GM21717 (cell line): ENCODE data around the gene MARF1.
"Not testable (repeated sequence)": the region's sequence is repeated elsewhere in the genome, so short reads cannot be mapped to it uniquely, and the experiment has no call there.

Source experiments
- ATAC-seq: cut with Tn5 transposase; IDR thresholded peaks from one replicate; pipeline ENCODE4 v1.9.1; 2021; ENCODE audit warnings: mild to moderate bottlenecking, moderate library complexity; ENCODE audit not compliant: unreplicated experiment

Gene MARF1

DNA sequence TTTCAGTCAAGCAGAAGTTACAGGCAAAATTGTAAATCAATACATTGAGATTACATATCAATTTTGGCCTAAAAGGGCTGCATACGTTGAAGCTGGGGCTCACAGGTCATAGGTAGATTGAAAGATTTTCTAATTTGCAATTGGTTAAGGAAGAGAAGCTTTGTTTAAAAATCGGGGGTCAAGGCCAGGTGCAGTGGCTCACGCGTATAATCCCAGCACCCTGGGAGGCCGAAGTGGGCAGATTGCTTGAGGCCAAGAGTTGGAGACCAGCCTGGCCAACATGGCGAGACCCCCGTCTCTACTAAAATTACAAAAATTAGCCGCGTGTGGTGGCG is 68.4 kb downstream of the MARF1 start:
- no peak for ATAC-seq

DNA sequence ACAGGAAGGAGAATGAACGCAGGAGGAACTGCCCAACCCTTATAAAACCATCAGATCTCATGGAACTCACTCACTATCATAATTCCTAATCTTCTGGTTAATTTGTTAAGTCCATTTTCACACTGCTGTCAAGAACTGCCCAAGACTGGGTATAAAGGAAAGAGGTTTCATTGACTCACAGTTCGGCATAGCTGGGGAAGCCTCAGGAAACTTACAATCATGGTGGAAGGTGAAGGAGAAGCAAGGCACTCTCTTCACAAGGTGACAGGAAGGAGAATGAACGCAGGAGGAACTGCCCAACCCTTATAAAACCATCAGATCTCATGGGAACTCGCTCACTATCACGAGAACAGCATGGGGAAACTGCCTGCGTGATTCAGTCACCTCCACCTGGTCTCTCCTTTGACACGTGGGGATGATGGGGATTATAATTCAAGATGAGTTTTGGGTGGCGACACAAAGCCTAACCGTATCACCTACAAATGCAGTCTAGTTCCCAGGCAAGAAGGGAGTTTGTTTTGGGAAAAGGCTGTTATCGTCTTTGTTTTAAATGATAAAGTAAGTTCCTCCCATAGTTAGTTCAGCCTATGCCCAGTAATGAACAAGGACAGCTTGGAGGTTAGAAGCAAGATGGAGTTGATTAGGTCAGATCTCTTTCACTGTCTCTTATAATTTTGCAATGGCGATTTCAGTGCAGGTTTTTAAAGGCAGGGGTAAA is 68.9 kb downstream of the MARF1 start:
- not testable (repeated sequence) for ATAC-seq

DNA sequence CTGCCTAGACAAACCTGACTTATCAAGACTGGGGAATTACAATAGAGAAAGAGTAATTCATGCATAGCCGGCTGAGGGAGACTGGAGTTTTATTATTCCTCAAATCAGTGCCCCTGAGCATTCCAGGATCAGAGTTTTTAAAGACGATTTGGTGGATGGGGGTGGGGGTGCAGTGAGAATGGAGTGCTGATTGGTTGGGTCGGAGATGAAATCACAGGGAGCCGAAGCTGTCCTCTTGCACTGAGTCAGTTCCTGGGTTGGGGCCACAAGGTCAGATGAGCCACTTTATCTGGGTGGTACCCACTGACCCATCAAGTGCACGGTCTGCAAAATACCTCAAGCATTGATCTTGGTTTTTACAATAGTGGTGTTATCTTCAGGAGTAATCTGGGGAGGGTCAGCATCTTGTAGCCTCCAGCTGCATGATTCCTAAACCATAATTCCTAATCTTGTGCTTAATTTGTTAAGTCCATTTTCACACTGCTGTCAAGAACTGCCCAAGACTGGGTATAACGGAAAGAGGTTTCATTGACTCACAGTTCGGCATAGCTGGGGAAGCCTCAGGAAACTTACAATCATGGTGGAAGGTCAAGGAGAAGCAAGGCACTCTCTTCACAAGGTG is 69.6 kb downstream of the MARF1 start:
- no peak for ATAC-seq

DNA sequence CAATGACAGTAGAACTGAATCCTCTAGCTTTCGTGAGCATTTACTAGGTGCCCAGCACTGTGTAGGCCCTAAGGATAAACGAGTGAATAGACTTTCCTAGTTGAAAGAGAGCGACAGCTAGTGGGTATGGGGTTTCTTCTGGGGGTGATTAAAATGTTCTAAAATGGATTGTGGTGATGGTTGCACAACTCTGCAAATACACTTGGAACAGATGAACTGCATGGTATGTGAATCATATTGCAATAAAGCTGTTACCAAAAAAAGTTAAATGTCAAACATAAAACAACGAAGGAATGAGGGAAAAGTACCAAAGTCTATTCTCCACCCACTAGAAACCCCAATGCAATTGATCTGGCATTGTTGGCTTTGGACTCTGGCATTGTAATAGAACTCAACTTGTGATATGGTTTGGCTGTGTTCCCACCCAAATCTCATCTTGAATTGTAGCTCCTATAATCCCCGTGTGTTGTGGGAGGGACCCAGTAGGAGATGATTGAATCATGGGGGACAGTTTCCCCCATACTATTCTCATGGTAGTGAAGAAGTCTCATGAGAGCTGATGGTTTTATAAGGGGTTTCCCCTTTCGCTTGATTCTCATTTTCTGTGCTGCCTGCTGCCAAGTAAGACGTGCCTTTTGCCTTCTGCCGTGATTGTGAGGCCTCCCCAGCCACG is 70.5 kb downstream of the MARF1 start:
- no peak for ATAC-seq

DNA sequence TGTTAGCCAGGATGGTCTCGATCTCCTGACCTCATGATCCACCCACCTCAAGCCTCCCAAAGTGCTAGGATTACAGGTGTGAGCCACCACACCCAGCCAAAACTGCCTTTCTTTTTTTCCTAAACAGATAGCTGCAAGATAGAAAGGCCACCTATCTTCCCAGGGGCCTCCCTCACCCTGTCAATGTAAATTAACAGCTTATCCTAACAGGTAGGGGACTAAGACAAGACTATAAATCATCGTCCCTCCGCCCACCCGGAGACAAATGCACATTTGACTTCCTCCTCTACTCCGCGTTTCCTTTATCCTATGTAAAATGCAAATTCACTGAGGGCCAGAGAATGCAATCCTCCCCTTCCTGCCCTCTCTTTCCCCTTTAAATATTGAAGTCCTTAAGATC is 71.4 kb downstream of the MARF1 start:
- ATAC-seq: no peak

DNA sequence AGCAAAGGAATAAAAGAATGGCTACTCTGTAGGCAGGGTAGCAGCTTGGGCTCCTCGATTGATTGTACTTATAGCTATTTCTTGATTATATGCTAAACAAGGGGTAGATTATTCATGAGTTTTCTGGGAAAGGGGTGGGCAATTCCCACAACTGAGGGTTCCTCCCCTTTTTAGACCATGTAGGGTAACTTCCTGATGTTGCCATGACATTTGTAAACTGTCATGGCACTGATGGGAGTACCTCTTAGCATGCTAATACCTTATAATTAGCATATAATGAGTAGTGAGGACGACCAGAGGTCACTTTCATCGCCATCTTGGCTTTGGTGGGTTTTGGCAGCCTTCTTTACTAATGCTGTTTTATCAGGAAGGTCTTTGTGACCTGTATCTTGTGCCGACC is 72.3 kb downstream of the MARF1 start:
- not testable (repeated sequence) for ATAC-seq

DNA sequence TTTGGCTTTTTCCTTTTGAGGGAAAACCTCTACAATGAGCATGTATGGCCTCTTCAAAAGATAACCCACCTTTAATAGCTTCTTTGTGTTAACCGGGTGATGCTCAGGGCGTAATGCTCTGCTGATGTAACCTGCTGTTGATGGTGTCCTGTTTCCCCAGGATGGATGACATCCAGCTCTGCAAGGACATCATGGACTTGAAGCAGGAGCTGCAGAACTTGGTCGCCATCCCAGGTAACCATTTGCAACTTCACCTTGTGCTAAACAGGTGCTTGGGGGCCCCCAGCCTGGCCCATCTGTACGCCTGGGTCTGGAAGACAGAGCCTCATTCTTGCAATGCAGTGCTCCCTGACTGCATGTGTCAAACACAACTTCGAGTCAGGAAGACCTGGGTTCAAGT is 75.1 kb downstream of the MARF1 start:
- no peak for ATAC-seq

DNA sequence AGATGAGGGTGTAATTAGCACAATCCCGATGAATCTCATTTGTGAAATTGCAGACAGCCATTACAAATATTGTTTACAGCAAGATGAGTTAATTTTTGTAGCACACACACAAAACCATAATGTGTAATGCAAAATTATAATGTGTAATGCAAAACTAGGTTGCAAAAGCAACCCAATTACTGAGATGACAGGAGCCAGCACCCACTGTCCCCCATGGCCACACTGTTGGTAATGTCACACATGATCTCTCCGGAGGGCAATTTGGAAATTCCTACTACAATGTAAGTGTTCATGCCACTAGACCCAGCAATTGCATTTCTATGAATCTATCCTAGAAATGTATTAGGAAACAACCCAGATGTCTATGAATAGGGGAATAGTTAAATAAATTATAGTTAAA is 76.9 kb downstream of the MARF1 start:
- no peak for ATAC-seq

DNA sequence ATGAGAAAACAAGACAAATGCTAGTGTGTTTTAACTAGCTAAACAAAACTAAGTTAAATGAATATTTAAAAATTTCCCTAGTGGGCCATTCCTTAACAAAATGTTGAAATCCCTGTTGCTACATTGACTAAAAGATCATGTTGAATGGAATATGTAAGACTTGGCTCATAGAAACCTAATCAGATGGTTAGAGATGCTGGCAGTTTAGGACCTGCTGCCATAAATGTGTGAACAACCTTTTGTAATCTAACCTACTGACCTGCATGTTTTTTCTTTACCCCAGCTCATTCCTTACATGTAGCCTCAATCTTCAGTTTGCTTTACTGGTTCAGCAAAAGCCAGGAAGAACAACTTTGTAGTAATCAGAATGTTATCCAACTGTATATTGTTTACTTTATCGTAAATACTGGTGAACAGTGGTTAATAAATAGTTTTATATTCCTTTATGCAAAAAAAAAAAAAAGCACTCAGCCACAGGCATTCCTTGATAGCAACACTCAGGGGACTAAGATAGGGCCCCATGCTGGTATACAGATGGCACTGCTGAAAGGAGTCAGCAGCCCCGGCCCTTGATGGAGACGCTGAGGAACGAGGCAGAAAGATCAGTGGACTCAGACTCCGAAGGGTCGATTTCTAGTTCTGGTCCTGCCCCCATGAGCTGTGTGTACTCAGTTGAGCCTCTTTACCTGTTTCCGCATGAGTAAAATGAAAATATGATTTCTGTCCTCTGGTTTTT is 78.2 kb downstream of the MARF1 start:
- ATAC-seq: no peak

DNA sequence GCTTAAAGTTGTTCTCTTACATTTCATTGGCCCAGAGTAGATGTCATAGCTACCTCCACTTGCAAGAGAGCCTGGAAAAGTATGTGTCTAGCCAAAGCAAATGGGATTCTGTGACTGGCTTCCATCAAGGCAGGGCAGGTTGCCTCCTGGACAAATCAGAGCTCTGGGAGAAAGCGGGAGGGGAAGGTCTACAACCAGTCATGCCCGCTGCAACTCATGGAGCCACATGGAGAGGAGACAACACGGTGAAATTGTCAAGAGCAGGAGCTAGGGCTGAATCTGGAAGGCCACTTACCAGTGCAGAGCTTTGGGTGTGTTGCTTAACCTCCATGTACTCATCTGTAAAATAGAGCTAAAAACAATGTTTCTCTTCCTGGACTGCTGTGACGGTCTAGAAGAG is 83.8 kb downstream of the MARF1 start:
- no peak for ATAC-seq

DNA sequence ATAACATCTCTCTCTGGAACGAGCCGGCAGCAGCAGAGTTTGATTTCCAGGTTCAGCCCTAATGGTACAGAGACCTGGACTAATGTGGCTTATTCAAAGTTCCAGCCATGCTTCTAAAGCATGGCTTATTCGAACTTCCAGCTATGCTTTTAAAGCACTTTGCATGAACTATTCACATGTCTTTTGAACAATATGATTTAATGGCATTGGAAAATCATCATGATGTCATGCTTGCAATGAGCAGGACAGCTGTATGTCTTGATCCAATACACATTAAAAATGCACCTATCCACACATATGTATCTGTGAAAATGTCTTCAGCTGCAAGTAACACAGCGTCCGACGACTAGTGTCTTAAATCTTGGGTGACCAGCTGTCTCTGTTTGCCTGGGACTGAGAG is 85.7 kb downstream of the MARF1 start:
- no peak for ATAC-seq

DNA sequence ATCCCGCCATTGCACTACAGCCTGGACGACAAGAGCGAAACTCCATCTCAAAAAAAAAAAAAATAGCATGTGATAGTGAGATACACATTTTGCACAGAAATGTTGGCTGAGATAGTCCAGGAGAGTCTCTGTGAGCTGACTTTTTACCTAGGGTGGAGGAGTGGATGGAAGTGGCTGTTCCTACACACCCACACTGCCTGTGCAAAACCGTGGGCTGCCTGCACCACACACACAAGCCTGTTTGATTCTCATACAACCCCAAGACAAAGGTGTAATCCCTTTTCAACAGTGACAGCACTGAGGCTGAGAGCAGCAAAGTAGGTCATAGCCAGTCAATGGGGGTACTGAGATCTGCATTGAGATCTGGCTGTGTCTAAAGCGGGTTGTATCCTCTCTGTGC is 86.8 kb downstream of the MARF1 start:
- no peak for ATAC-seq

DNA sequence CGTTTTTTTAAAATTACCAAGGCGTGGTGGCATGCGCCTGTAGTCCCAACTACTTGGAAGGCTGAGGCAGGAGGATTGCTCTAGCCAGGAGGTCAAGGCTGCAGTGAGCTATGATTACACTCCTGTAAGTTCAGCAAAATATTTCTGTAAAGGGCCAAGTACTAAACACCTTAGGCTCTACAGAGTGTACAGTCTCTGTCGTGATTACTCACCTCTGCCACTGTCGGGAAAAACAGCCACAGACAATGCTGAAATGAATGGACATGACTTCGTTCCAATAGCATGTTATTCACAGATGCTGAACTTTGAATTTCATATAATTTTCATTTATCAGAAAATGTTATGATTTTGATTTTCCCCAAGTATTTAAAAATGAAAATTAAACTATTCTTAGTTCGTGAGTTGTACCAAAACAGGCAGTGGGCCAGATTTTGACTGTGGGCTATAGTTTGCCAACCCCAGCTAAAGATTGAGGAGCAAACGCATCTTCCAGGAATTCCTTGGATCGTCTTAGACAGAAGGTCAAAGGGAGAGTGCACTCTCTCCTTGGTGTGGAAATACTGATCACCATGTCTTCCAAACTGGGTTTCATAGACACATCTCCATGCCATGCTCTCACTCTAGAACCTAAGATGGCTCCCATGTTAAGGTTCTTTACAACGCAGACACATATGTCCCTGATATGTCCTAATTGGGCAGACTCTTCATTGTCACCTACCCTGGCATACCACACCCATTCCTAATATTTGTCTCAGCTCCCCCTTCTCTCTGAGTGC is 89.5 kb downstream of the MARF1 start:
- no peak for ATAC-seq

DNA sequence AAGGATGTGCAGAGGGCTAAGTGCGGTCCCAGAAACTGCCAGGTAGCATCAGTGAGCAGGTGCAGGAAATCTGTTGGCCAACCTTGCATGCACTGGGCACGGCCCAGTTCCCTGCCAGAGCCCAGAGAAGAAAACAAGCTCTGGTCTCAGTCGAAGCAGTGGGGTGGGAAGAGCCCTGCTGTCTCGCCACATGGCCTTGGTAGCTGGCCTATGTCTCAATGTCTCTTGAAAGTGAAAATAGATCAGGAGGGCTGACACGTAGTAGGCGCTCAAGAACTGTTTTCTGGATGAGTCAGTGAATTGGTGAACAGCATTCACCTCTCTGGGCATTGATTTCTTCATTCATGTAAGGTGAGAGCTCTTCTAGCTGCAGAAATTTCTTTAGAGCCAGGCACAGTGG is 90.4 kb downstream of the MARF1 start:
- ATAC-seq: no peak

DNA sequence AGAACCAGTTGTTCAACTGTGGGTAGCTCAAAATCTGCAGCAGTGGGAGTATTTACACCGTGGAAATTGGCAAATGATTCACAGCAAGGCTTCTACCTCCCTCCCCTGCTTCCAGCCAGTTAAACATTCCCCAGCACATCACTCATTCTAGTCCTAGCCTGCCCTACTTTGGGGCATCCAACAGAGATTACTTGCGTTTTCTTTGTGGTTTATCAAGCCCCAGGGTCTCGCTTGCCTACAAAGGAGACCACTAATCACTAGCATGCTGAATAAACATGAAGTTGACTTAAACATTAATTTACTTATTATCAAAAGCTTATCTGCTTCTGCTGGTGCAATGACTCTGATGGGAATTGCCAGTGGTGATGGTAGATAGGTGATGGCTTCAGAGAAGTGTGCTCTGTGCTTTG is 94.5 kb downstream of the MARF1 start:
- no peak for ATAC-seq

DNA sequence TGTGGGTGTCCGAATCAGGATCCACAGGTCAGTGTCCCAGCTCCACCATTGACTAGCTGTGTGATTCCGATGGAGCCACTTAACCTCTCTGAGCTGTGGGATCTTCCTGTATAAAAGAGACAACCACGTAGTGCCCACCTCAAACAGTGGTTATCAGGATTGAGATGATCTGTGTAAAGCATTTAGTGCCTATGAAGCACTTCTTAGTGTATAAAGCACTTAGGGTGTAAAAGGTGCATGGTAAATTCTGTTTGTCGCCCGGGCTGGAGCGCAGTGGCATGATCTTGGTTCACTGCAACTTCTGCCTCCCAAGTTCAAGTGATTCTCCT is 95.2 kb downstream of the MARF1 start:
- ATAC-seq: no peak

DNA sequence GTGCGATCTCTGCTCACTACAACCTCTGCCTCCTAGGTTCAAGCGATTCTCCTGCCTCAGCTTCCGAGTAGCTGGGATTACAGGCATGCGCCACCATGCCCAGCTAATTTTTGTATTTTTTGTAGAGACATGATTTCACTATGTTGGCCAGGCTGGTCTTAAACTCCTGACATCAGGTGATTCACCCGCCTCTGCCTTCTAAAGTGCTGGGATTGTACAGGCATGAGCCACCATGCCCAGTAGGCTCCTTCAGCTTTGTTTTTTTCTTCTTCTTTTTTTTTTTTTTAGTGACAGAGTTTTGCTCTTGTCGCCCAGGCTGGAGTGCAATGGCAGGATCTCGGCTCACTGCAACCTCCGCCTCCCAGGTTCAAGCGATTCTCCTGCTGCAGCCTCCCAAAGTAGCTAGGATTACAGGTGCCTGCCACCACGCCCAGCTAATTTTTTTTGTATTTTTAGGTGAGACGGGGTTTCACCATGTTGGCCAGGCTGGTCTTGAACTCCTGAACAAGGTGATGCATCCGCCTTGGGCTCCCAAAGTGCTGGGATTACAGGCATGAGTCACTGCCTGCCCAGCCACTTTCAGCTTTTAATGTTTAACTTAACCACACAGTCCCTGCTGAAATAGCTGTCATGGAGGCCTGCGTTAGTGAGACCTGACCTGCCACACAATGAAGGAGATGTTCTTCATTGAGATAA is 95.7 kb downstream of the MARF1 start:
- not testable (repeated sequence) for ATAC-seq

DNA sequence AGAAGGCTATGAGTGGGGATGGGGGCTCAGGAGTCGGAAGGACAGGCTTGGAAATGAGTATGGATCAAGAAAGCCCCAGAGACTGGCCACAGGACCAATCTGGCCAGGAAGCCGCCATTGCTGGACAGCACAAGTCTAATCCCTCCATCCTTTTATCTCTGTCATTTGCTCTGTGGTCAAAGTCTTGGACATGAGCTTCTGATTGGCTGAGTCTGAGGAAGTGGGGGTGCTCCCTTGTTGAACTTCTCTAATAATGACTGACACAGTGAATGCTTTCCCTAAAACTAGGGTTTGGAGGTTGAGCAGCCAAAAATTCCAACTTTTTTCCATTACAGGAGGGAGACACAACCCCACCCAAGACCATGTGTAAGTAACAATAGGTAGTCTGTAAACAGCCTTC is 97.4 kb downstream of the MARF1 start:
- ATAC-seq: no peak

DNA sequence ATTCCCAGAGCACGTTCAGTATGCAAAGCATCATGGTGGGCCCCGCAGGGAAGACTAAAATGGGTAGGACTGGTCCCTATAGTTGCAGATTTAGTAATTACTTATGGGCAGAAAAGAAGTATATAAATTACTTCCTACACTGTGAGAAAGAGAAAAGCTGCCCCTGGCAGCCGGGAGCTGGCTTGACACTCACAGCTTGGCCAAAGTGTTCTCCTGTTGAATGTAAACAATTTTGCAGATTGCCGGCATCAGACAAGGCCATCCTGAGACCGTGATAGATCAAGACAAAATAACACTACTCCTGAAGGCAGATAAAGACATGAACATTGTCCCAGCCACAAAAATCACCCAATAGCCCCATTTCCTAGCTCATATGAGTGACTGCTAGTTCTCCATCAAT is 98.5 kb downstream of the MARF1 start:
- ATAC-seq: no peak
